ENCODE results near the gene UQCRC2.

Gene UQCRC2

DNA sequence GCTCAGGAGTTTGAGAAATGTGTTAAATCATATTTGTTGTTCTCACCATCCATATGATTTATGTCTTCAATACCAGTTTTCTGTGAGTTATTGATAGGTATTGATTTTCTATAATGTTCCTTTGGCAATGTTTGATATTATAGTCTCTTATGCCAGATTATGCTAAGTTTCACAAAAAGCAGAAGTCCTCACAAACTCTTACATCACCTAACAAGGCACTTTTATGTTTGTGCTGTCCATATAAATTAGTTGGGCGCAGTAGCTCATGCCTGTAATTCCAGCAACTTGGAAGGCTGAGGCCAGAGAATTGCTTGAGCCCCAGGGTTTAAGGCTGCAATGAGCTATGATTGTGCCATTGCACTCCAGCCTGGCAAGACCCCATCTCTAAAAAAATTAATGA is 12.6 kb upstream of the UQCRC2 start:
- H3K27ac ChIP-seq (ENCODE audit: low read length): no peak overlapping the region
- no peaks in the 10 kb centered on the region for H3K79me2 ChIP-seq (ENCODE audit: low read length)
- no peaks in the 10 kb centered on the region for H3K4me1 ChIP-seq (ENCODE audit: low read length)
- H3K27me3 ChIP-seq (ENCODE audit: low read depth, low read length): peaks cover 9% of the 10 kb centered on the region
- H2AFZ ChIP-seq (ENCODE audit: low read depth, low read length): no peak overlapping the region
- H3K9me3 ChIP-seq (ENCODE audit: insufficient read depth, low read length): no peaks in the 10 kb centered on the region
- H3K36me3 ChIP-seq (replicated peaks; ENCODE audit: low read depth, low read length): no peaks in the 10 kb centered on the region
- H3K9ac ChIP-seq (ENCODE audit: low read length): no peak overlapping the region
- no peak overlapping the region for H3K4me3 ChIP-seq (ENCODE audit: low read length)
- no peak for TF ChIP-seq EZH2phosphoT487 (IDR thresholded peaks at IDR 0.05; ENCODE audit: low read depth)
- TF ChIP-seq, protein P1, sequence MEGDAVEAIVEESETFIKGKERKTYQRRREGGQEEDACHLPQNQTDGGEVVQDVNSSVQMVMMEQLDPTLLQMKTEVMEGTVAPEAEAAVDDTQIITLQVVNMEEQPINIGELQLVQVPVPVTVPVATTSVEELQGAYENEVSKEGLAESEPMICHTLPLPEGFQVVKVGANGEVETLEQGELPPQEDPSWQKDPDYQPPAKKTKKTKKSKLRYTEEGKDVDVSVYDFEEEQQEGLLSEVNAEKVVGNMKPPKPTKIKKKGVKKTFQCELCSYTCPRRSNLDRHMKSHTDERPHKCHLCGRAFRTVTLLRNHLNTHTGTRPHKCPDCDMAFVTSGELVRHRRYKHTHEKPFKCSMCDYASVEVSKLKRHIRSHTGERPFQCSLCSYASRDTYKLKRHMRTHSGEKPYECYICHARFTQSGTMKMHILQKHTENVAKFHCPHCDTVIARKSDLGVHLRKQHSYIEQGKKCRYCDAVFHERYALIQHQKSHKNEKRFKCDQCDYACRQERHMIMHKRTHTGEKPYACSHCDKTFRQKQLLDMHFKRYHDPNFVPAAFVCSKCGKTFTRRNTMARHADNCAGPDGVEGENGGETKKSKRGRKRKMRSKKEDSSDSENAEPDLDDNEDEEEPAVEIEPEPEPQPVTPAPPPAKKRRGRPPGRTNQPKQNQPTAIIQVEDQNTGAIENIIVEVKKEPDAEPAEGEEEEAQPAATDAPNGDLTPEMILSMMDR (IDR thresholded peaks at IDR 0.05; ENCODE audit: low read depth, low read length): no peak
- H4K20me1 ChIP-seq (ENCODE audit: insufficient read depth, low read length): no peaks in the 10 kb centered on the region
- no peak overlapping the region for H3K4me2 ChIP-seq (ENCODE audit: low read length)

DNA sequence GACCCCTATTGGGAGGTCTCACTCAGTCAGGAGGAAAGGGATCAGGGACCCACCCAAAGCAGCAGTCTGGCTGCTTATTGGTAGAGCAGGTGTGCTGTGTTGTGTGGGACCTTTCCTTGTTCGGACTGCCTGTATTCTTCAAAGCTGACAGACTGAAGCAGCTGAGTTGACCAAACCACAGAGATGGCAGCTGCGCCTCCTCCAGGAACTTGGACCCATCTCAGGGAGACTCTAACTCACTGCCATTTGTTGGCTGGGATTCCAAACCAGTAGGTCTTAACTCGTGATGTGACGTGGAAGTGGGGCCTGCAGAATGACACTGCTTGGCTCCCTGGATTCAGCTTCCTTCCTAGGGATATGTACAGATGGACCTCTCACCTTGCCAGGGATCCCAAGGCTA is 9.6 kb upstream of the UQCRC2 start:
- H2AFZ ChIP-seq (ENCODE audit: low read depth, low read length): no peak overlapping the region
- peaks cover 5% of the 10 kb centered on the region for H3K27me3 ChIP-seq (ENCODE audit: low read depth, low read length)
- H3K4me3 ChIP-seq (ENCODE audit: low read length): no peak overlapping the region
- no peaks in the 10 kb centered on the region for H3K9me3 ChIP-seq (ENCODE audit: insufficient read depth, low read length)
- no peaks in the 10 kb centered on the region for H3K79me2 ChIP-seq (ENCODE audit: low read length)
- no peak overlapping the region for H3K27ac ChIP-seq (ENCODE audit: low read length)
- no peak overlapping the region for H3K4me2 ChIP-seq (ENCODE audit: low read length)
- TF ChIP-seq EZH2phosphoT487 (IDR thresholded peaks at IDR 0.05; ENCODE audit: low read depth): no peak
- TF ChIP-seq, protein P1 (IDR thresholded peaks at IDR 0.05; ENCODE audit: low read depth, low read length): no peak
- H3K36me3 ChIP-seq (replicated peaks; ENCODE audit: low read depth, low read length): no peaks in the 10 kb centered on the region
- H3K9ac ChIP-seq (ENCODE audit: low read length): no peak overlapping the region
- H4K20me1 ChIP-seq (ENCODE audit: insufficient read depth, low read length): no peaks in the 10 kb centered on the region
- H3K4me1 ChIP-seq (ENCODE audit: low read length): peaks cover 12% of the 10 kb centered on the region

DNA sequence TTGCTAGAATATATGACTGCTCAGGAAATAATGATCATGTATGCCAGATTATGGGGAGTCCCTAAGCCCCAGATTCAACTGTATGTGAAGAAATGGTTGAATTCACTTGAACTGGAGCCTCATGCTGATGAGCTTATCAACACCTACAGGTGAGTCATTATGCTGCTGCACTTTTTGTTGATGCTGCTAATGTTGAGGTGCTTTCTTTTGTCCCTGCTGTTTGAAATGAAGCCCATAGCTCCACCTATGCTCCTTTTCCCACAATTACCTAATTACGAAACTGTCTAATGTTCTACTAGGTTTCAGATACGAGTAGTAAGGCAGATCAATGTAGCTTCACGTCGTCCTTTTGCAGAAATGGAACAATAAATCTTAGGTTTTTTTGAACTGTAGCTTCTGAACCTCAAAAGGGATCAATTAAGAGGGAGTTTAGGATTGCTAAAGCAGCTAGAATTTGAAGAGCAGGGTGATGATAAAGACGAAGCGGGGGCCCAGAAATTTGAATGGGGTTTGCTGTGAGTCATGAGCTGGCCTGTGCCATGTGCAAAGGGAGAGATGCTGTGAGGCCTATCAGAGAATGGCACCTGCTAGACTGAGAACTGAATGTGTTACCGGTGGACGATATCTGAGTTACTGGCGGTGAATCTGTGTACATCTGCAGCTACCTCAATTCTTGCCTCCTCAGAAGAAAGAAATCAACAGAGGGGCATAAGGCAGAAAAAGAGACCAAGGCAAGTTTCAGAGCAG is 6.1 kb upstream of the UQCRC2 start:
- peaks cover 24% of the 10 kb centered on the region for H3K4me1 ChIP-seq (ENCODE audit: low read length)
- H3K4me2 ChIP-seq (ENCODE audit: low read length): peak overlapping the region; percentile 71
- H3K27me3 ChIP-seq (ENCODE audit: low read depth, low read length): no peaks in the 10 kb centered on the region
- no peaks in the 10 kb centered on the region for H3K36me3 ChIP-seq (replicated peaks; ENCODE audit: low read depth, low read length)
- peaks cover 3% of the 10 kb centered on the region for H4K20me1 ChIP-seq (ENCODE audit: insufficient read depth, low read length)
- H3K4me3 ChIP-seq (ENCODE audit: low read length): peak overlapping the region; percentile 41; the same call in 1 of the 2 replicates
- H2AFZ ChIP-seq (ENCODE audit: low read depth, low read length): no peak overlapping the region
- H3K9me3 ChIP-seq (ENCODE audit: insufficient read depth, low read length): no peaks in the 10 kb centered on the region
- no peak overlapping the region for H3K9ac ChIP-seq (ENCODE audit: low read length)
- H3K79me2 ChIP-seq (ENCODE audit: low read length): peaks cover 13% of the 10 kb centered on the region
- TF ChIP-seq, protein P1 (IDR thresholded peaks at IDR 0.05; ENCODE audit: low read depth, low read length): no peak
- TF ChIP-seq EZH2phosphoT487 (IDR thresholded peaks at IDR 0.05; ENCODE audit: low read depth): no peak
- no peak overlapping the region for H3K27ac ChIP-seq (ENCODE audit: low read length)

DNA sequence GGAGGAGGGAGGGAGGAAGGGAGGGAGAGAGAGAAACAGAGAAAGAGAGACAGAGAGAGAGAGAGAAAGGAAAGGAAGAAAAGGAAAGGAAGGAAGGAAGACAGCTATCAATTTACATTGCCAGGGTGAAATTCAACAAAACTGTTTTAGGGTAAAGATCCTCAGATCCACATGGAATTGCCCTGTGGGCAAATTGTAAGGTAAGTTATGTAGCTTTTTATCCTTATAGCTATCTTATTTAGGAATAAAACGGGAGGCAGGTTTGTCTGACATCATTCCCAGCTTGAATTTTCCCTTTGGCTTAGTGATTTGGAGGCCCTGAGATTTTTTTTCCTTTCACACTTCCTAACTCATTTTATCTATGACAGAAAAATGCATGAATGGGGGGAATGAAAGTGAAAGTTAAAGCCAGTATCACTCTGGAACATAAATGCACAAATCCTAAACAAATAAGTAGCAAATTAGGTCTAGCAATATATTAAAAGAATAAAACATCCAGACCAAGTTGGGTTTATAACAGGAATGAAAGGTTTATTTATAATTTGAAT is 3.4 kb upstream of the UQCRC2 start:
- Histone ChIP-seq H3K9ac (ENCODE audit: low read length) (no peak overlapping the region), H3K27ac (ENCODE audit: low read length) (no peak overlapping the region), H3K4me2 (ENCODE audit: low read length) (no peak overlapping the region), H2AFZ (ENCODE audit: low read depth, low read length) (no peak overlapping the region), H4K20me1 (ENCODE audit: insufficient read depth, low read length) (peaks cover 6% of the 10 kb centered on the region), H3K79me2 (ENCODE audit: low read length) (peaks cover 40% of the 10 kb centered on the region), H3K4me3 (ENCODE audit: low read length) (no peak overlapping the region), H3K4me1 (ENCODE audit: low read length) (peaks cover 30% of the 10 kb centered on the region), H3K36me3 (replicated peaks; ENCODE audit: low read depth, low read length) (no peaks in the 10 kb centered on the region), H3K27me3 (ENCODE audit: low read depth, low read length) (no peaks in the 10 kb centered on the region), H3K9me3 (ENCODE audit: insufficient read depth, low read length) (no peaks in the 10 kb centered on the region)
- TF ChIP-seq EZH2phosphoT487 (IDR thresholded peaks at IDR 0.05; ENCODE audit: low read depth): no peak
- TF ChIP-seq, protein P1 (IDR thresholded peaks at IDR 0.05; ENCODE audit: low read depth, low read length): no peak

Data from OCI-LY3 (cell line).